Retinal pigment epithelial cell (primary cell): ENCODE results near the gene INPP4A.

ENCODE experiments used
- DNase-seq: peaks from one replicate; pipeline ENCODE4 v3.0.0-alpha.2; 2010; ENCODE audit warnings: low read depth
- H3K4me3 ChIP-seq: 2 replicates; pipeline ENCODE4 v1.5.1; 2011; ENCODE audit warnings: mild to moderate bottlenecking, low read length, control low read depth, moderate library complexity
- CTCF ChIP-seq: conservative IDR thresholded peaks from 2 replicates; pipeline ENCODE4 v1.5.1; 2011; ENCODE audit warnings: low read depth, low read length, control low read depth, inconsistent platforms

INPP4A gene

GRCh38 chr2:98502556-98503335 lies 58.1 kb downstream of the INPP4A start:
- TF ChIP-seq CTCF = no peak
- H3K4me3 ChIP-seq = no peak overlapping the region
- DNase-seq = peak; percentile 73

- no peak for DNase-seq
- TF ChIP-seq CTCF = no peak
- H3K4me3 ChIP-seq = no peak overlapping the region
Measured at GRCh38 chr2:98503481-98504105, 58.9 kb downstream of the INPP4A start.

GRCh38 chr2:98504381-98505109 lies 59.9 kb downstream of the INPP4A start:
- DNase-seq = no peak
- no peak overlapping the region for H3K4me3 ChIP-seq
- TF ChIP-seq CTCF = no peak

- H3K4me3 ChIP-seq = no peak overlapping the region
- no peak for DNase-seq
- no peak for TF ChIP-seq CTCF
Measured at GRCh38 chr2:98505311-98505808, 60.7 kb downstream of the INPP4A start.

GRCh38 chr2:98505971-98506664 lies 61.5 kb downstream of the INPP4A start:
- TF ChIP-seq CTCF = no peak
- no peak overlapping the region for H3K4me3 ChIP-seq
- DNase-seq = no peak

- H3K4me3 ChIP-seq = no peak overlapping the region
- no peak for TF ChIP-seq CTCF
- no peak for DNase-seq
Measured at GRCh38 chr2:98506881-98507280, 62.2 kb downstream of the INPP4A start.
